GM19455 (cell line): ENCODE measurements around the gene GPC3.

Source experiments
- ATAC-seq: cut with Tn5 transposase; IDR thresholded peaks from one replicate; pipeline ENCODE4 v1.9.1; 2021; ENCODE audit not compliant: unreplicated experiment

The GPC3 gene

DNA sequence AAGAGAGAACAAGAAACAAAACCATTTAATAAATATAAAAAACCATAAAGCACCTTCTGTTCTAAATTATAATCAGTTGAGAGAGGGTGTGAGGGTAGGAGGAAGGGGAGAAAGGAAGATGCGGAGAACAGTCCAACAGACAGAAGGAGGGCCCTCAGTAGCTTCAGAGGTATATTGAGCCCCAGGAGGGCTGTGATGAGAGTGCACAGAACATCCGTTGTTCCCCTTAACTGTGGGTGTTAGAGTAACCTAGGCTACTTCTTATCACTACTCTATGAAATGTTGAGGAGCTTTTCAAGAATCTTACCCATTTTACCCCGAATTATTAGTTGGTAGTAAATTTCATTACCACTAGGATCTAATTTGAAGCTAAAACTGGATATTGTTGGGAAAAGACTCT lies 13.8 kb downstream of the GPC3 start:
- ATAC-seq: no peak

DNA sequence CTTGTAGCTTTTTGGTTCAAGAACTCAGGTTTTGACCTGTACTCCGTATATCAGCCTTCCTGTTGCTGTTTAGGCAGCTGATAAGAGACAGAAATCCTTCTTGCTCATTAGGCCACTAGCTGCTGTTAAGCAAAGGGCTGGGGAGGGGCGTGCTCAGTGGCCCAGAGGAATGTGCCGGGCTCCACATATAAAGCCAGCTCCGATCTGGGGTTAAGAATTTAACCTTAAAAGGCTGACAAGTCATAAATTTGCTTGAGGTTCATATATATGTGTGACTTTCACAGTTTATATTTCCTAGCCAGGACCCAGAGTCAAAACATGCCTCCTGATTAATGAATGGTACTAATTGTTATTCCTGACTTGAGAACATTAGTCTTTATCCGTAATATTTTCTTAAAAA lies 15.3 kb downstream of the GPC3 start:
- ATAC-seq: no peak

DNA sequence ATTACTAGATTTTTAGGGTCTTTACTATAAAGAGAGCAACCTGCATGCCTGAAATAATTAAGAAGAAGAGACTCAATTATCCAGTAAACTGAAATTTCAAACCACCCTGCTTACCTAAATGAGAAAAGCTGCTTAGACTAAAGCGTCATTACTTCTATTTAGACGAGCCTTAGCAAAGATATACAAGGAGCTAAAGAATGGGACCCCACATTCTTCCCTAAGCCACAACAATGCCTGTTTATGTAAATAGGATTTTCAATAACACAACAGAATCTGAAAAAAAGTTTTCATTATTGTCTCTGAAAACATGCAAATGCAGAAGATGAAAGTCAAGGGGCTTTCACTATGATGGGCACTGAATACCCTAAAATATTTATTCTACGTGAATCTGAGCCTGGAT lies 16.2 kb downstream of the GPC3 start:
- no peak for ATAC-seq

DNA sequence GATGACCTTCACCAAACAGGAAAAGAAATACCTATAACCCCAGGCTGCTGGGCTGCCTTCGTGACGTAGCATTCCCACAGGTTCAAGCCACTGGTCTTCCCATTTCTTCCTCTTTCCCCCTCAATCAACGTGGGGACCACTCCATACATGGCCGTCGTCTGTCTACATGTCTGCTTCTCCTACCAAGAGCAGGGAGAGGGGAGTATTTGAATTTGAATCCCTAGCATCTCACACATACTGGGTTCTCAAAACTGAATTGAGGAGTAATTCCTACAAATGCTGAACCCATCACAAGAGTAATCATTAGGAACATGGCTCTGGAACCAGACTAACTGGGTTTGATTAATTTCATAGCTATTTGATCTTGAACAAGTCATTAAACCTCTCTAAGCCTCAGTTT lies 17.3 kb downstream of the GPC3 start:
- no peak for ATAC-seq

DNA sequence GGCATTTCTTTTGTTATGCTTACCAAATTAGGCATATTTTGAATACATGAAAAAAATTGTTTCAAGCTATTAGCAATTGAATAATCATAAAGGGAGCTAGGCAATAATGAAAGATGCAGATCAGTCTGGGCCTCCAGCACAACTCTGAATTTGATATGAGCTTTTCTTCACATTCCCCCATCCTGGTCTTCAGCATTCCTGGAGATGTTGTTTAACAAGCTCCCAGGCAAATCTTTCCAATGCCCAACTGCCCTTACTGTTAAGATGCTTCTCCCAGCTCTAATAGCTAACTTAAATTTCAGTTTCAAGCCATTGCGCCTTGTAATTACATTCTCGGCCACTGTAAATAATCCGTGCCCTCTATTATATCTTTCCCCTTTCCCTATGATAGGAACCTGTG lies 19.2 kb downstream of the GPC3 start:
- no peak for ATAC-seq

DNA sequence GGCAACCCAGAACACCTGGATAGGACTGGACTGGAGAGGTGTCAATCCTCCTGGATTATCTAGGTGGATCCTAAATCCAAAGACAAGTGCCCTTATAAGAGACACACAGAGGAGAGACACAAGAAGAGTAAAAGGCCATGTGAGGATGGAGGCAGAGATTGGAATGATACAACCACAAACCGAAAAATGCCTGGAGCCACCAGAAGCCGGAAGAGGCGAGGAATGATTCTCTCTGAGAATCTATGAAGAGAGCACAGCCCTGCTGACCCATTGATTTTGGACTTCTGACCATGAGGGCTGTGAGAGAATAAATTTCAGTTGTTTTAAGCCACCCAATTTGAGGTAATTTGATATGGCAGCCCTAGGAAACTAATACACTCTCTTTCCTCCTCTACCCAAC lies 20.1 kb downstream of the GPC3 start:
- ATAC-seq: no peak

DNA sequence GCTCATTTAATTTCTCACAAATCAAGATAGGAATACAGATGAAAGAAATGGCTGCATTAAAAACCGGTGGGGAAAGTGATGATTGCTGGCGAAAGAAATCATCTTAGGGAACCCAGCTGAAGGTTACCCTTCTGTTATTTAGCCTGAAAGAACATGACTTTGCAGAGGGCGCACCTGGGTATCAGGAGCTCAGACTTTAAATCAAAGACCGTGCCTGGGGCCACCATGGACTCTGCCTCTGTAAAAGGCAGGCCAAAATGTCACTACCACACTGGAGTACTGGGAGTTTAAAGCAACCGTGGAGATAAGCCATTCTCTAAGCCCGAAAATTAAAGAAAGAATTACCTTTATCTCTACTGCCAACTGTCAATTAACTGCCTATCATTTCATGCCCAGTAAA lies 24.3 kb downstream of the GPC3 start:
- no peak for ATAC-seq

DNA sequence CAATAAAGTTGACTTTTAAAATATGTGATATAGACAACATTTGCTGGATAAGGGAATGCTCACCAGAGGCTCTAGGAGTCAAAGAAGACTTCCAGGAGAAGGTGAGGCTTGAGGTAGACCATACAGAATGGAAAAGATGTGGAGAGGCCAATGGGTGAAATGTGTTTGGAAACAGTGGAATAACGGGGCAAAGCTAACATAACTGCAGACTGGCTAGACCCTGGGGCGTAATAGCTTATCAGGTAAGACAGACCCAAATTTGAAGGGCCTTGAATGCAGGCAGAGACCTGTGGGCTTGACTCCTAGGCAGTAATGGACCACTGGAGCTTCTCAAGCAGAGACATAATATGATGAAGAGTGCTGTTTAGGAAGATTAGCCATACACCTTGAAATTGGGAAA lies 25.4 kb downstream of the GPC3 start:
- ATAC-seq: no peak

DNA sequence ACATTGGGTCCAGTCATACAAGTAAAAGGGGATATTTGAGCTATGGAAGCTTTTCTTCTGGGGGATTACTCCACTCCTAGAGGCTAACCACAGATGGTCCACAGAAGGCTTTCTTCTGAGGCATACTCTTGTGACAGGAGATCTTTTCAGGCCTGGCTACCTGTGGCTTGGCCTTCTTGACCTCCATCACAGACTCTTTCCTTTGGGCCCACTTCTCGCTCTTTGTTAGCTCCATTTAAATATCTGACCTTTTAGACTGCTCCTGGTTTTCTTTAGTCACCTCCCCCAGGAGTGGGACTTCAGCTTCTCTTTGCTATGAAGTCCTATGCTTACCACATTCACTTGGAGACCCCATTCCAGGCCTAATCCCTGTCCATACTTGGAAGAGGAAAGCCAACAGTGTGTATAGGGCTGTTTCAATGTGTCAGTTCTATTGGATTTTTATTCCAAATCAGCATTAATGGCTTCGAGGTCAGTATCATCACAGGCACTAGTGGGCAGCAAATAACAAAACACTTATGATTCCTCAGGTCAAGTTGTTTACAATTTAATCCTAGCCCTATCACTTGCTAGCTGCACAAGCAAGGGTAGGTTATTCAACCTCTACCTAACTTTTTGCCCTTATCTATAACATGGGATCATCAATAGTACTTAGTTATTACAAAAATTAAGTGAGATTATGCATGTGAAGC lies 26.3 kb downstream of the GPC3 start:
- ATAC-seq: no peak

DNA sequence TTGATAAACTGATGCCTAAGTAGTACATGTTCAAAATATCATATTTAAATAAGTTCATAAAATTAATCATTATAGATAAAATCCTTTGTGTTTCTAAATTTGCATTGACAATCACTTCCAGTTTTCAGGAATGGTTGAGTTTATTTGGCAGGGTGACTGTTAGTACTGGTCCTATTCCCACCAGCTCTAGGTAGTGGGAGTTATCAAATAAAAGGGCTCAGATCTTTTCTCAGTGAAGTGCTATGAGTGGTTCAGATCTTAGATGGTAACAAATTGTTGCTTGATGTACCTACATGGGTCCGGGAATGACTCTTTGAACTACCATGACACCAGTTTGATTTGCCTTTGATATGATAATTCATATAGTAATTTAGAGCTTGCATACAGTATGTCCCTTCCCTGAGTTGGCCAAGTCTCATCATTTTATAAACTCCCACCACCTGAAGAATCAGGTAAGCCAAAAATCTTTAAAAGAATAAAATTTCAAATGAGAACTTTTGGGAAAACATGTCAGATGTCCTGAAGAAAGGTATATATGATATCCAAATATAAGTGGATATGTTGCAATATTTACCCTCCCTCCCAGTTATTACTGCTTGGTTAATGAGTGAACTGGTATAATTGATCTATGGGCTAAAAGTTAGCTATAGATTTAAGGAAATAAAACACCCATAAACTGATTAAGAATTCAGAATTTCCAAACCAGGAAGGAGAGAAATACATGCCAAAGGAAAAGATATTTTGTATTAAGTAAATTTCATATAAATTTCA lies 28.6 kb downstream of the GPC3 start:
- ATAC-seq: no peak

DNA sequence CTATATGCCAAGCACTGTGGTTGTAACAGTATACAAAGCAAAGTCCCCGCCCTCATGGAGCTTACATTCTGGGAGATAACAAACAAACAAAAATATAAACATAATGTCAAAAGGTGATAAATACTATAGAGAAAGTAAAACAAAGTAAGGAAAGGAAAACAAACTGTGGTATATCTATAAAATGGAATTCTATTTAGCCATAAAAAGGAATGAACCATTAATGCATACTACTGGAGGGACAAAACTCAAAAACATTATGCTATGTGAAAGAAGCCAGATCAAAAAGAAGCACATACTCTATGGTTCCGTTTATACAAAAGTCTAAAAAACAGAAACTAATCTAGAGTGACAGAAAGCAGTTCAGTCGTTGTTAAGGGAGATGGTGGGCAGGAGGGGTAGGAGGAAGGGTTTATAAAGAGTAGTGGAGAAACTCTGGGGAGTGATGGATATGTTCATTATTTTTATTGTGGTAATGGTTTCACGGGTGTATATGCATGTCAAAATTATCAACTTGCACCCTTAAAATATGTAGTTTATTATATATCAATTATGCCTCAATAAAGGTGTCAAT lies 31.5 kb downstream of the GPC3 start:
- no peak for ATAC-seq

DNA sequence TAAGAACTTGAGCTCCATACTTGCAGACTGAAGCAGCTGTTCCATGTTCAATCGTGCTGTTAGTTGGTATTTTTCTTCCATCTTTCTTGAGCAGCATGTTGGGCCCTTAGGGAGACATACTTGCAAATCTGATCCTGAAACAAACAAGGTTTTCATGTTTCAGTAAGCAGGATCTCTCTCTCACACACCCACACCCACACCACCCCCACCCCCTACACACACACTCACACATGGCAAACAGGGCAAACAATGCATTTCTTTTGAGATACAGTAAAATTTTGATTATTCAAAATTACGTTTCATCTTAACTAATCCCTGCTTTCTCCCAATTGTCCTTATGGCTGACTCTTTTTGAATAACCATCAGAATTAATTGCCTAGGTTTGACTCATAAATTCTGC lies 32.3 kb downstream of the GPC3 start:
- no peak for ATAC-seq

DNA sequence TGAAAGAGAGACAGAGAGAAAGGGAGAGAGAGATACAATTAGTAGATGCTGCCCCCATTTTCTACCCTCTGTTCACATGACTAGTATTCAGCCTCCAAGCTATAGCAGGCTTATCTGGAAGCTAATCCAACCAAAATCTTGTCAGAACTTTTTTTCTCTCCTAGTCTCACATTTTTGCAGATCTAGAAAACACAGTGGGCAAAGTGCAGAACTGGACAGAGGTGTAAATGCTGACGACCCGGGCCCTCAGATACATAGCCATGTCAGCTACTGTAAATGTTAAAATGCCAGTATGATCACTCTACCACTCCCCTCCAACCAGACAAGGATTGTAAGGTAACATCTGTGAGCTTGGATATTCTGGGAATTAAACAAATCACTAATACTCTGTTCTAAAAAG lies 34.3 kb downstream of the GPC3 start:
- ATAC-seq: no peak

DNA sequence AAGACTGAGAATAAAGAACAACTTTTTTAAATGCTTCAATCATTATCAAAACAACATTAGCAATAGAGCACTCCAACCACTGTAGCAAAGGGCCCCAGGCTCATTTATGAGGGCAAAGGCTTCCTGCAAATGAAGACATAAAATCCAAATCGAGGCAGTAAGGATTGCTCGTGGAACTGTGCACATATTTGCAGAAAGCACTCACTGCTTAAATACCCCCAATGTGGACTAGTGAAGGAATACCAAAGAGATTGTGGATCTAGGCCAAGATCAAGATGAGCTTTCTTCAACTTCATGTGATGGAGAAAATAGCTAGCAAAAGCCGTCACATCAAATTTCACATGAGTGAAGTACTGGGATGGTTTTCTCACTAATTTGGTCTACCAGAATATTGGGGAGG lies 35.2 kb downstream of the GPC3 start:
- ATAC-seq: no peak

DNA sequence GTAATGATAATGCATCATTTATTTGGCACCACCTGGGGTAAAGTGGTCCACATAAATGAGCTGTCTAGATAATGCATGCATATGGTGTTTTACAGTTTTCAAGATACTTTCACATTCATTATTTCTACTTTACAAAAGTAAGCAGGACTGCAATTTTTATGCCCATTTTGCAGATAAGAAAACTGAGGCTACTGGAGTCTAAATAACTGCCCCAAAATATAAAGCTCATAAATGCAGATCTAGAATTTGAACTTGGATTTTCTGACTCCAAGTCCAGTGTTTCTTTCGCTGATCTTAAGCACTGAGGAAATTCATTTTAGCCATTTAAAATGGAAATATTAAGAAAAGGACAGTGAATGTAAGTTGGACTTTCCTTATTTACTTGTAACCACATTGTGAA lies 36.5 kb downstream of the GPC3 start:
- no peak for ATAC-seq

DNA sequence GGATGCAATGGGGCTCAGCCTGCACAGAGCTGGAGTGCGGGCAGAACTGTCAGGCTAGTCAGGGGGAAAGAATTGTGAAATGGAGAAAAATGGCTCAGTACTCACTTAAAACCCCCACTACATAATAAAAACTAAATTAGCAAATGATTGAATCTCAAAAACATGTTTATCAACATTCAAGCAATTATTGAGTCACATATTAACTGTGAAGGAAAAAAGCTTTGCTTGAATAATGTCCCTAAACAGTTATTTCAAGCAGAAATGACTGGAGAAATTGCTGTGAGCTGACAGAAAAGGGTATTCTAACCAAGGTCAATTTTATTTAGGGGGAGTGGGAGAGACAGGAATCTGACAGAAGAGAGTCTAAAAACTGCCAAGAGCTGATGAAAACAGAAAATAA lies 37.4 kb downstream of the GPC3 start:
- no peak for ATAC-seq

DNA sequence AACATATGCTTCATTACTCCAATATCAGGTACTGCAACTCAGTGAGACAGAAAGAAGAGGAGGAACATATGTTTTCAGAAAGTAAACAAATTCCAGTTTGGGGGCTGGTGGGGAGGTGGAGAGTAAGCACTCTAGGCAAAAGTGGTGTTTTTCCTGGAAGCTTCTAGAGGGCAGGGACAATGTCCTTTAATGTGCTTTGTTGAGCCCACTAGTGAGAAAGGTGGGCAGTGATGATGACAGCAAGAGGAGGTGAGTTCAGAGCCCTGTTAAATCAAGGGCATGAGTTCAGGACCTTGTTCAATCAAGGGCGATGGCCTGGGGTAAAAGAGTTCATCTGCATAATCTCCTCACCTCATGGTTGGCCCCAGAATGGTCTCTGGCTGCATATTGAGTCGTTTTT lies 38.4 kb downstream of the GPC3 start:
- ATAC-seq: no peak

DNA sequence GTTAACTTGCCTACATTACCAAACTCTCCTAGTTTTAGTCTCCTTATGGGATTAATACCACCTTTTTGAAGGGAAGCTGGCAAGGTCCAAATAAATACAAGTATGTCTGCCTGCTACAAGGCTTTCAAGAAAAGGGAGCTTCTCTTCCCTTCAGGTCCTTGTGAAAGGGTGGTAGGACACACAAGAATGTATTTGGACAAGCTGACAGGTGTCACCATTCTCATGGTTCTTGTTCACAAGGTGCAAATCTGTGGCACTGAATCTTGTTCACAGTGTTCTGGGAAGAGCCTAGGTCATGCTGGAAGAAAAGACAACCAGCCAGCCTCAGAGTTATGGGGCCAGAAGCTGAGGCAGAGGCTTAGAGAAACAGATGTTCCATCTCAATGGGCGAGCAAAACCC lies 41.9 kb downstream of the GPC3 start:
- no peak for ATAC-seq

DNA sequence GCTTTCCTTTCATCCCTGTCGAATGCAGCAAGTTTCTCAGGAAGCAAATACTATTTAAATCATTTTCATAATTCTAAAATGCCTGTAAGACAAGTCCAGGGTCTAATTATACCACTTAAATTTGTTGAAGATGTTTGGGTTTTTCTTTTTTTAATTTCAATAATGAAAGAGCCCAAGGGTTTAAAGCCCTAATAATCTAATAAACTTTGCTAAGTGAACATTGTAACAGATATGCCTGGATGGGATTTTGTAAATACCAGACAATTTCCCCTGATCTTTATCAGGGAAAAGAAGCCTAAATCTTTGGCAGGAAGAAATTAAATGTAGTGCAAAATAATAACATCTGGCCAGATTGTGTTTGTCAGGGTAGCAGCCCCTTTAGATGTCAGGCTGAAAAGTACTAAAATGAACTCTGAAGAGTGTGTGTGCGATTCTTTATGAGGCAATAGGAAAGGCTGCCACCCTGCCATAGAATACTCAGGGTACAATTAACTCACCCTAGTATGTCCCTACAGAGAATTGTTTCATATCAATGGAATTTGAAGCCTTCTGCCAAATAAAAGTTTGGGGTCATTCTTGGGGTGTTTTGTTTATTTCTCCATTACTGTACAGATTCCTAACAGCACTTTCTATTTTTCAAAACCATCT lies 45.6 kb downstream of the GPC3 start:
- no peak for ATAC-seq

DNA sequence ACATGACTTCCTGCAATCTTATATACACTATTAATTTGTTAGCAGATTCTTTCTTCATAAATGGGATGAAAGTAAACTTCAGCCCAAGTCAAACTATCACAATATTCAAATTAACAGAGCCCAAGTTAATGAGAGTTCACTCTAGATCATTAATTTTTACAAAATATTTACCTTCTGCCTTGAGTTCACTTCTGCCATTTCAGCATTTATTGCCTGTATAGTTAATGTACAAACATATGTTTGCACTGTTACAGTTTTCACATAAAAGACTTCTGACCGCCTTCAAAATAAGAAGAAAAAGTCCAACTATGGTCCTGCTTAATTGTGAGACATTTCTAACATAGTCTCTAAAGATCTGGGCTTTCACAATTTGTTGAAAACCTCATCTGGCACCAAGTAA lies 46.9 kb downstream of the GPC3 start:
- ATAC-seq: no peak

DNA sequence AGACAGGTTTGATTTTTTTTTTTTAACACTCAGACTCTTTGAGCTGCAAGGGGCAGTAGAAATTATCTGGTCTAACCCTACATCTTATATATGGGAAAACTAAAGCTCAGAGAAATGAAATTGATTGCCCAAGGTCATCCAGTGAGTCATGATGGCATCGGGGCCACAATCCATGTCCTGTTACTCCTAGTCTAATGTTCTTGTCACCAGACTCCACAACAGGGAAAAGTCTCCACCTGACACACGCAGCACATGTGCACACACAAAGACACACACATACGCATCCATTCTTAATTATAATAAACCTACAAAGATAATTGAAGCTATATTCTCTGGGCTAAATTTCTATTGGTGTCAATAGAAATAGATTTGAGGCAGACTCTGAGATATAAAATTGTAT lies 48.4 kb downstream of the GPC3 start:
- no peak for ATAC-seq

DNA sequence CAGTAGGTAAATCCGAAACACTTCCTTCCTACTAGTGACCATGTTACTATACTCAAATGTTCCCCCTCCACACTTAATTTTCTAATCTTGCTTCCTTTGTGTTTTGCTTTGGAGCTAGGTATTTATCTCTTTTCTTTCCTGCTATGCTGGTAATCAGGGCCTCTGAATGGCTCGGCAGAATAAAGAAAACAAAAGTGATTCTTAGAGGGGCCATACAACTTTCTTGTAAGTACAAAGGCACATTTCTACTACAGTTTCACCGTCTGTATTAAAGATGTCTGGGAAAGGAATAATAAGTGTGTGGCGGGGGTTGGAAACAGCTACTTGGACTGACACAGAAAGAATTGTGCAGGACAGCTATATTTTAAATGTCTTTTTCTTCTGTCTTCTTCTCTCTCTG lies 50.3 kb downstream of the GPC3 start:
- no peak for ATAC-seq
